ENCODE data around the gene EEFSEC. TPM values are rescaled to one million over a fixed set of nuclear protein-coding genes. Genes with fewer than 3 reads are reported as not detected.

The EEFSEC gene
- total RNA-seq, 1 donor from 2014 or later = 6.1 TPM

DNA sequence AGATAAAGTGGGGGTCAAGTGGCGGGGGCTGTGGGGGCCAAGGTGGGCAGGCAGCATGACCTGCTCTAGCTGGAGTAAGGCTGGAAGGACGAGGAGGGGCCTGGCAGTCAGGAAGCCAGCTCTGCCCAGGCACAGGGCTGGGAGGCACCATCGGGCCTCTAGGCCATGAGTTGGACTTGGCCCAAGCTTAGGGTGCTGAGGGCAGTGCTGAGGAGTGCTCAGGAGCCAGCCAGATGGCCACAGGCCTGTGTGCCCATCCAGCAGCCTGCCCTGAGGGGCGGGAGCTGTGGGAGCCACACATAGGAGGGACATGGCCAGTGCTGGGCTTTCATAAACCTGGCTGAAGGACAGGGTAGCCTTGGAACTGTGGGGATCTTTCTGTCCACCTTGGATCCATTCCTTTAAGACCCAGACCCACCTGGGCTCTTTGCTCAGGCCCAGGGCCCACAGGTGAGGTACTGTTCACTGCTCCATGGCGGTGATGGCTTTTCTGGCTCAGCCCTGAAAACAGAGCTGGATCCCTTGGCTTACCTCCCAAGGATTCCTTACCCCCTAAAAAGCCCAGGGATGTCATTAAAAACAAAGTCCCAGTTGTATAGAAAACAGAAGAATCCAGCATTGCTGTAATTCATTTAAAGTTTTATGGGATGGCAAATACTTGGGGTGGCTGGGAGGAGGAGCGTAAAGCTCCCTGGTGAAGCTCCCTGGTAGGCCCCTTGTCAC, 176.4 kb downstream of the EEFSEC start:
- FAIRE-seq (no peak), DNase-seq (ENCODE audit: low read depth) (no peak)
- Histone ChIP-seq H3K4me2 (ENCODE audit: low read length) (no peak overlapping the region), H2AFZ (ENCODE audit: low read depth, low read length) (no peak overlapping the region), H3K4me3 (ENCODE audit: insufficient read depth, low read depth, low read length) (no peak overlapping the region), H3K36me3 (ENCODE audit: insufficient read depth, low read length) (no peaks in the 10 kb centered on the region), H3K9me3 (ENCODE audit: insufficient read depth, low read depth, low read length) (no peaks in the 10 kb centered on the region), H3K4me1 (ENCODE audit: insufficient read depth, low read length) (no peaks in the 10 kb centered on the region), H3K9ac (ENCODE audit: low read length) (no peak overlapping the region), H4K20me1 (ENCODE audit: insufficient read depth, low read length) (no peaks in the 10 kb centered on the region), H3K27me3 (ENCODE audit: insufficient read depth, low read length) (no peaks in the 10 kb centered on the region), H3K27ac (ENCODE audit: low read depth, low read length) (no peak overlapping the region), H3K79me2 (ENCODE audit: insufficient read depth, low read length) (no peaks in the 10 kb centered on the region)
- no peak for TF ChIP-seq EZH2 (IDR thresholded peaks at IDR 0.05; ENCODE audit: insufficient read depth, low read length)
- TF ChIP-seq, protein P1, sequence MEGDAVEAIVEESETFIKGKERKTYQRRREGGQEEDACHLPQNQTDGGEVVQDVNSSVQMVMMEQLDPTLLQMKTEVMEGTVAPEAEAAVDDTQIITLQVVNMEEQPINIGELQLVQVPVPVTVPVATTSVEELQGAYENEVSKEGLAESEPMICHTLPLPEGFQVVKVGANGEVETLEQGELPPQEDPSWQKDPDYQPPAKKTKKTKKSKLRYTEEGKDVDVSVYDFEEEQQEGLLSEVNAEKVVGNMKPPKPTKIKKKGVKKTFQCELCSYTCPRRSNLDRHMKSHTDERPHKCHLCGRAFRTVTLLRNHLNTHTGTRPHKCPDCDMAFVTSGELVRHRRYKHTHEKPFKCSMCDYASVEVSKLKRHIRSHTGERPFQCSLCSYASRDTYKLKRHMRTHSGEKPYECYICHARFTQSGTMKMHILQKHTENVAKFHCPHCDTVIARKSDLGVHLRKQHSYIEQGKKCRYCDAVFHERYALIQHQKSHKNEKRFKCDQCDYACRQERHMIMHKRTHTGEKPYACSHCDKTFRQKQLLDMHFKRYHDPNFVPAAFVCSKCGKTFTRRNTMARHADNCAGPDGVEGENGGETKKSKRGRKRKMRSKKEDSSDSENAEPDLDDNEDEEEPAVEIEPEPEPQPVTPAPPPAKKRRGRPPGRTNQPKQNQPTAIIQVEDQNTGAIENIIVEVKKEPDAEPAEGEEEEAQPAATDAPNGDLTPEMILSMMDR (IDR thresholded peaks at IDR 0.05; ENCODE audit: insufficient read depth, low read depth, low read length) = no peak
- Mint-ChIP-seq H3K9me3 (ENCODE audit: unreplicated experiment) (no peaks in the 10 kb centered on the region), H3K4me3 (ENCODE audit: unreplicated experiment) (no peak overlapping the region), H3K36me3 (ENCODE audit: low read depth, unreplicated experiment) (peaks cover 4% of the 10 kb centered on the region), H3K27me3 (ENCODE audit: low read depth, unreplicated experiment) (peaks cover 20% of the 10 kb centered on the region), H3K4me1 (ENCODE audit: low read depth, unreplicated experiment) (no peaks in the 10 kb centered on the region), H3K27ac (ENCODE audit: unreplicated experiment) (no peak overlapping the region)

DNA sequence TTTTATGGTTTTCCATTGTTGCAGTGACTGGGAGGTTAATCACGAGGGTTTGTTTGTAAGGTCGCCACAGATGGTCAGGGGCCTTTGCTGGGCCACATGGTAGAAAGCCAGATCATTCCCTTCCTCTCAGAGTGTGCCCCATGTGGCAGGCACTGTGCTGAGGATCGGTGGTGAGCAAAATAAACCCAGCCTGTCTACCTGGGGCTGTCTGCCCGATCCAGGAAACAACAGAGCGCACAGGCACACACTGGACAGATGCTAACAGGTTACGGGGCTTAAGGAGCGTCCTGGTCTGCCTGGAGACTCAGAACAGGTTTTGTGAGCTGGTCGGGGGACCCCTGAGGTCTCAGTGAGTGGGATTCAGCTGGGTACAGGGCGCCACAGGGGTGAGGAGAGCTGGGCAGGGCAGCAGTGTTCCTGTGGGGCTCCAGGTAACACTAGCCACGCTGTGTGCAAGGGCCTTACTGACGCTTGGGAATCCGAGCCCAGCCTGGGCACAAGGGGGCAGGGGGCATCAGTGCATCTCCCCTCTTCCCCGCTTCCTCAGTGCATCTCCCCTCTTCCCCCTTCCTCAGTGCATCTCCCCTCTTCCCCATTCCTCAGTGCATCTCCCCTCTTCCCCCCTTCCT, 177.0 kb downstream of the EEFSEC start:
- FAIRE-seq = no peak

More for the DNA sequence above, 177.0 kb downstream of the EEFSEC start:
- H3K4me1 ChIP-seq (ENCODE audit: insufficient read depth, low read length) = no peaks in the 10 kb centered on the region
- H3K36me3 ChIP-seq (ENCODE audit: insufficient read depth, low read length) = no peaks in the 10 kb centered on the region
- no peaks in the 10 kb centered on the region for H3K9me3 ChIP-seq (ENCODE audit: insufficient read depth, low read depth, low read length)
- peaks cover 6% of the 10 kb centered on the region for H3K36me3 Mint-ChIP-seq (ENCODE audit: low read depth, unreplicated experiment)
- no peaks in the 10 kb centered on the region for H3K79me2 ChIP-seq (ENCODE audit: insufficient read depth, low read length)
- peaks cover 23% of the 10 kb centered on the region for H3K27me3 Mint-ChIP-seq (ENCODE audit: low read depth, unreplicated experiment)
- H3K4me2 ChIP-seq (ENCODE audit: low read length) = no peak overlapping the region
- no peak overlapping the region for H3K4me3 ChIP-seq (ENCODE audit: insufficient read depth, low read depth, low read length)
- no peak for DNase-seq (ENCODE audit: low read depth)
- no peak overlapping the region for H2AFZ ChIP-seq (ENCODE audit: low read depth, low read length)
- peaks cover 1% of the 10 kb centered on the region for H3K9me3 Mint-ChIP-seq (ENCODE audit: unreplicated experiment)
- no peak overlapping the region for H3K27ac ChIP-seq (ENCODE audit: low read depth, low read length)
- no peak overlapping the region for H3K9ac ChIP-seq (ENCODE audit: low read length)
- peaks cover 1% of the 10 kb centered on the region for H3K4me1 Mint-ChIP-seq (ENCODE audit: low read depth, unreplicated experiment)
- no peaks in the 10 kb centered on the region for H3K27me3 ChIP-seq (ENCODE audit: insufficient read depth, low read length)
- no peak for TF ChIP-seq EZH2 (IDR thresholded peaks at IDR 0.05; ENCODE audit: insufficient read depth, low read length)
- TF ChIP-seq, protein P1 (IDR thresholded peaks at IDR 0.05; ENCODE audit: insufficient read depth, low read depth, low read length) = no peak
- H4K20me1 ChIP-seq (ENCODE audit: insufficient read depth, low read length) = no peaks in the 10 kb centered on the region
- no peak overlapping the region for H3K4me3 Mint-ChIP-seq (ENCODE audit: unreplicated experiment)
- H3K27ac Mint-ChIP-seq (ENCODE audit: unreplicated experiment) = no peak overlapping the region
